GM10248 (cell line): Measurements from ENCODE around the gene PAX5.
A peak's percentile ranks its signal among the peaks of the same experiment; 100 is the strongest.

Experiments used
- CTCF ChIA-PET: fragments of 300-600 bp; sonication (Branson Sonifier 250); formaldehyde crosslinking; extraction: SDS; loops from one replicate; lab custom pipeline; 2021; ENCODE audit warnings: antibody characterized with exemption; lab: Yijun Ruan, JAX
- POLR2A ChIA-PET: fragments of 350-650 bp; sonication (Branson Sonifier 250); formaldehyde crosslinking; extraction: SDS; loops from one replicate; lab custom pipeline; 2020; ENCODE audit warnings: antibody characterized with exemption; lab: Yijun Ruan, JAX
- DNase-seq: peaks from one replicate; pipeline ENCODE4 v3.0.0; 2012; ENCODE audit errors: extremely low spot score
- TF ChIP-seq, protein P1 (sequence below): IDR thresholded peaks from 2 replicates; pipeline ENCODE4 v1.5.1; 2012; ENCODE audit warnings: mild to moderate bottlenecking, low read depth; ENCODE audit errors: extremely low read depth, missing control alignments, control extremely low read depth

PAX5 gene

GRCh38 chr9:36858805-36859375 is 175.2 kb downstream of the PAX5 start:
- ChIA-PET POLR2A (no interaction called here), CTCF (interaction anchor here (1.5 to 7.5 kb wide), 2 partner anchors 15 to 18 kb away, joined by 3 to 52 read pairs; no protein-coding TSS in a partner anchor)
- TF ChIP-seq, protein P1, sequence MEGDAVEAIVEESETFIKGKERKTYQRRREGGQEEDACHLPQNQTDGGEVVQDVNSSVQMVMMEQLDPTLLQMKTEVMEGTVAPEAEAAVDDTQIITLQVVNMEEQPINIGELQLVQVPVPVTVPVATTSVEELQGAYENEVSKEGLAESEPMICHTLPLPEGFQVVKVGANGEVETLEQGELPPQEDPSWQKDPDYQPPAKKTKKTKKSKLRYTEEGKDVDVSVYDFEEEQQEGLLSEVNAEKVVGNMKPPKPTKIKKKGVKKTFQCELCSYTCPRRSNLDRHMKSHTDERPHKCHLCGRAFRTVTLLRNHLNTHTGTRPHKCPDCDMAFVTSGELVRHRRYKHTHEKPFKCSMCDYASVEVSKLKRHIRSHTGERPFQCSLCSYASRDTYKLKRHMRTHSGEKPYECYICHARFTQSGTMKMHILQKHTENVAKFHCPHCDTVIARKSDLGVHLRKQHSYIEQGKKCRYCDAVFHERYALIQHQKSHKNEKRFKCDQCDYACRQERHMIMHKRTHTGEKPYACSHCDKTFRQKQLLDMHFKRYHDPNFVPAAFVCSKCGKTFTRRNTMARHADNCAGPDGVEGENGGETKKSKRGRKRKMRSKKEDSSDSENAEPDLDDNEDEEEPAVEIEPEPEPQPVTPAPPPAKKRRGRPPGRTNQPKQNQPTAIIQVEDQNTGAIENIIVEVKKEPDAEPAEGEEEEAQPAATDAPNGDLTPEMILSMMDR, result no peak
- DNase-seq, result no peak

- POLR2A ChIA-PET, result no interaction called here
- CTCF ChIA-PET, result interaction anchor here (0.6 to 7.5 kb wide), 6 partner anchors 9 to 149 kb away, joined by 3 to 52 read pairs (median 3); no protein-coding TSS in a partner anchor
- DNase-seq, result peak; percentile 67
- TF ChIP-seq, protein P1, result peak; percentile 17
Observed at GRCh38 chr9:36855448-36856315, 178.4 kb downstream of the PAX5 start.

GRCh38 chr9:36854751-36855150 is 179.3 kb downstream of the PAX5 start:
- ChIA-PET CTCF (interaction anchor here (0.9 to 7.5 kb wide), 4 partner anchors 11 to 125 kb away, joined by 3 to 52 read pairs (median 8); no protein-coding TSS in a partner anchor), POLR2A (no interaction called here)
- TF ChIP-seq, protein P1, result no peak
- DNase-seq, result no peak

DNA sequence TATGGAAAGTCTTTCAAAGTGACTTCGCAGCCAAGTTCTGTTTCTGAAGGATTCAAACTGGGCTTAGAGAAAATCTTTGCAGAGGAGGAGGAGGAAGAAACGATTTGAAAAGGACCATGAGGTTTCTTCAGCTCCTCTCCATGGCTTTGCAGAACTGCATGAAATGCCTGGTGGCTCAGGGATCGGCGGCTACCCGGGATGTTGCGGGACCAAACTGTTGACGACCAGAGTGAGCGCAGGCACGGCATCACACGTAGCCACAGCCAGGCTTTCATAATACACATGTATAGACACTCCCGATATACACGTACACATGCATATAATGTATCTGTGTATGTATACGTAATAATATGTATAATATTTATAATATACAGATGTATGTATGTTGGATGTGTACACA is 180.0 kb downstream of the PAX5 start:
- CTCF ChIA-PET, result interaction anchor here (0.9 to 7.5 kb wide), 7 partner anchors 8 to 553 kb away, joined by 3 to 52 read pairs (median 3); no protein-coding TSS in a partner anchor

DNA sequence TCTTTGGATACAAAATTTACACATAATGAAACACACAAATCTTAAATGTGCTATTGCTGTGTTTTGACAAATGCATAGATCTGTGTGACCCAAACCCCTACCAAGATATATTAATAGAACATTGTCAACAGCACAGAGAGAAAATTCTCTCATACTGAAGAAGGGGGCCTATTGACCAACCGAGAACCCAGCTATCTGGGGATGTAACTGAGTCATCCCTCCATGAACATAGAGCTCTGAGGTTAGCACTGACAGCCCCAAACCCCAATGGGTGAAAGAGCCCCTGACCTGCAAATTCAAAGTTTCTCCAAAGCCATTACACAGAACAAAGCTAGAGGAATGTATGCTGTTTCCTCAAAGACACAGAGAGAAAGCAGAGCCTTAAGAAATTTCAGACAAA is 180.8 kb downstream of the PAX5 start:
- no peak for DNase-seq
- POLR2A ChIA-PET, result no interaction called here
- CTCF ChIA-PET, result interaction anchor here (1.3 to 7.5 kb wide), 5 partner anchors 7 to 554 kb away, joined by 3 to 52 read pairs (median 8); no protein-coding TSS in a partner anchor
- TF ChIP-seq, protein P1, result no peak

More for the DNA sequence above, 180.0 kb downstream of the PAX5 start:
- no peak for DNase-seq
- TF ChIP-seq, protein P1, result no peak
- POLR2A ChIA-PET, result no interaction called here

GRCh38 chr9:36849943-36850342 is 184.1 kb downstream of the PAX5 start:
- POLR2A ChIA-PET, result no interaction called here
- CTCF ChIA-PET, result interaction anchor here (1.9 kb wide), 1 partner anchor 23 kb away, joined by 11 read pairs; no protein-coding TSS in a partner anchor
- no peak for DNase-seq
- TF ChIP-seq, protein P1, result no peak
